Measurements from ENCODE around the gene ATG9B. TPM values are rescaled to one million over a fixed set of nuclear protein-coding genes. Genes with fewer than 3 reads are reported as not detected.

The ATG9B gene
- total and polyA plus RNA-seq, 2 of the 13 experiments (the other 11 are each of a cell fraction or from before 2014, with no cell fraction given): 0.24 TPM; not detected in 1

- Histone ChIP-seq H2AFZ (ENCODE audit: low read length) (no peak overlapping the region), H3K9ac (ENCODE audit: insufficient read depth, low read depth, low read length) (no peak overlapping the region), H3K79me2 (ENCODE audit: insufficient read depth, low read length) (no peaks in the 10 kb centered on the region), H3K4me2 (ENCODE audit: low read depth, low read length) (no peak overlapping the region), H3K27me3 (ENCODE audit: control insufficient read depth in 1 of 2, insufficient read depth in 2 of 2, low read length in 2 of 2) (no peaks in the 10 kb centered on the region), H3K27ac (ENCODE audit: extremely low read length, insufficient read depth, low read length) (no peak overlapping the region), H3K36me3 (replicated peaks in 1 of 2; ENCODE audit: control insufficient read depth in 1 of 2, insufficient read depth in 2 of 2, low read length in 2 of 2) (peaks cover 22 to 80% of the 10 kb centered on the region in 2 experiments), H3K4me3 (replicated peaks in 1 of 3; ENCODE audit: insufficient read depth in 1 of 3, low read depth in 2 of 3, low read length in 3 of 3) (no peak overlapping the region), H3K9me3 (ENCODE audit: low read length) (no peaks in the 10 kb centered on the region), H3K4me1 (ENCODE audit: insufficient read depth, low read length) (0 out of 2 replicates have a peak, but pooled peaks cover under 1% of the 10 kb centered on the region), H4K20me1 (ENCODE audit: insufficient read depth, low read length) (no peaks in the 10 kb centered on the region)
- 90% methylated on average over 2 of the region's 15 CpGs for WGBS (ENCODE audit: low lambda C conversion rate)
- FAIRE-seq (no peak), DNase-seq (ENCODE audit: low spot score) (no peak), ATAC-seq (no peak)
- ChIA-PET POLR2A (interaction anchor here (2.2 kb wide), 1 partner anchor 10 kb away, joined by 7 read pairs; the partner anchor contains the start of gene FASTK), CTCF (ENCODE audit: low intra/inter-chr PET ratio, low total read pairs) (no interaction called here)
- intact Hi-C loops (cut with micrococcal nuclease; ENCODE audit: unreplicated experiment): no loop called here
- TF ChIP-seq, protein P1, sequence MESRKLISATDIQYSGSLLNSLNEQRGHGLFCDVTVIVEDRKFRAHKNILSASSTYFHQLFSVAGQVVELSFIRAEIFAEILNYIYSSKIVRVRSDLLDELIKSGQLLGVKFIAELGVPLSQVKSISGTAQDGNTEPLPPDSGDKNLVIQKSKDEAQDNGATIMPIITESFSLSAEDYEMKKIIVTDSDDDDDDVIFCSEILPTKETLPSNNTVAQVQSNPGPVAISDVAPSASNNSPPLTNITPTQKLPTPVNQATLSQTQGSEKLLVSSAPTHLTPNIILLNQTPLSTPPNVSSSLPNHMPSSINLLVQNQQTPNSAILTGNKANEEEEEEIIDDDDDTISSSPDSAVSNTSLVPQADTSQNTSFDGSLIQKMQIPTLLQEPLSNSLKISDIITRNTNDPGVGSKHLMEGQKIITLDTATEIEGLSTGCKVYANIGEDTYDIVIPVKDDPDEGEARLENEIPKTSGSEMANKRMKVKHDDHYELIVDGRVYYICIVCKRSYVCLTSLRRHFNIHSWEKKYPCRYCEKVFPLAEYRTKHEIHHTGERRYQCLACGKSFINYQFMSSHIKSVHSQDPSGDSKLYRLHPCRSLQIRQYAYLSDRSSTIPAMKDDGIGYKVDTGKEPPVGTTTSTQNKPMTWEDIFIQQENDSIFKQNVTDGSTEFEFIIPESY (CRISPR knock-in tag; IDR thresholded peaks at IDR 0.05): no peak
- TF ChIP-seq LCORL (IDR thresholded peaks at IDR 0.05): no peak
- TF ChIP-seq LCORL (CRISPR knock-in tag; IDR thresholded peaks at IDR 0.05): no peak
- no TSS peak for BruUV-seq (replicated peaks)
- in situ Hi-C loops (cut with HindIII; ENCODE audit: extremely low pct_ligation_motif_present, low pct_unique_long_range_greater_than_20kb): no loop called here
These were observed 46.3 kb upstream of the ATG9B start for GRCh38 chr7:151070574-151070960.

DNA sequence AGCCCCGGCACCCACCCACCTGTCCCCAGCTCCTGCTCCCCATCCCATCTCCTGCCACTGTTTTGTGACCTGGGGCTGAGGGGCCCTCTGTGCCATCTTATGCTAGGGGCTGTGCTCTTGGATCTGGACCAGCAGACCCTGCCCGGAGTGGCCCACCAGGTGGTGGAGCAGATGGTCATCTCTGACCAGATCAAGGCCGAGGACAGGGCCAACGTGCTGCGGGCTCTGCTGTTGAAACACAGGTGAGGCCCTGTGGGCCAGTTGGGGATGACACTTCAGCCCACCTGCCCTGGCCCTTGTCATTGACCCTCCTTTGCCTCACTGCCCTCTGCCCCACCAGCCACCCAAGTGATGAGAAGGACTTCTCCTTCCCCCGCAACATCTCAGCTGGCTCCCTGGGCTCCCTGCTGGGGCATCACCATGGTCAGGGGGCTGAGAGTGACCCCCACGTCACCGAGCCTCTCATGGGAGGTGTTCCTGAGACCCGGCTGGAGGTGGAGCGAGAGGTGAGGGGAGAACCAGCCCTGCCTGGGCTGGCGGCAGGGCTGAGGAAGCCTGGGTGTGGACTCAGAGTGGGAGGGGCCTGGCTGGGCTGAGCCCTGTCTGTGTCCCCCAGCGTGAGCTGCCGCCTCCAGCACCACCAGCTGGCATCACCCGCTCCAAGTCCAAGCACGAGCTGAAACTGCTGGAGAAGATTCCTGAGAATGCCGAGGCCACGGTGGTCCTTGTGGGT is 45.7 kb upstream of the ATG9B start:
- CTCF ChIA-PET (ENCODE audit: low intra/inter-chr PET ratio, low total read pairs): no interaction called here
- intact Hi-C loops (cut with micrococcal nuclease; ENCODE audit: unreplicated experiment): no loop called here
- no peak for DNase-seq (ENCODE audit: low spot score)

More for the DNA sequence above, 45.7 kb upstream of the ATG9B start:
- Histone ChIP-seq H3K27ac (ENCODE audit: extremely low read length, insufficient read depth, low read length) (no peak overlapping the region), H3K9me3 (ENCODE audit: low read length) (no peaks in the 10 kb centered on the region), H3K79me2 (ENCODE audit: insufficient read depth, low read length) (no peaks in the 10 kb centered on the region), H4K20me1 (ENCODE audit: insufficient read depth, low read length) (no peaks in the 10 kb centered on the region), H3K9ac (ENCODE audit: insufficient read depth, low read depth, low read length) (no peak overlapping the region), H3K4me2 (ENCODE audit: low read depth, low read length) (no peak overlapping the region), H3K4me1 (ENCODE audit: insufficient read depth, low read length) (peaks cover 6% of the 10 kb centered on the region; the same call in 1 of the 2 replicates), H3K36me3 (replicated peaks in 1 of 2; ENCODE audit: control insufficient read depth in 1 of 2, insufficient read depth in 2 of 2, low read length in 2 of 2) (peaks cover 24 to 80% of the 10 kb centered on the region in 2 experiments), H2AFZ (ENCODE audit: low read length) (no peak overlapping the region), H3K27me3 (ENCODE audit: control insufficient read depth in 1 of 2, insufficient read depth in 2 of 2, low read length in 2 of 2) (no peaks in the 10 kb centered on the region), H3K4me3 (replicated peaks in 1 of 3; ENCODE audit: insufficient read depth in 1 of 3, low read depth in 2 of 3, low read length in 3 of 3) (no peak overlapping the region)
- BruUV-seq (replicated peaks): no TSS peak
- in situ Hi-C loops (cut with HindIII; ENCODE audit: extremely low pct_ligation_motif_present, low pct_unique_long_range_greater_than_20kb): no loop called here
- ATAC-seq (no peak), FAIRE-seq (no peak)
- TF ChIP-seq MXI1 (IDR thresholded peaks at IDR 0.05; ENCODE audit: borderline replicate concordance, low read depth, low read length) (no peak), ZNF337 (CRISPR knock-in tag; IDR thresholded peaks at IDR 0.05; ENCODE audit: borderline replicate concordance, low read depth) (no peak), ZNF577 (CRISPR knock-in tag; IDR thresholded peaks at IDR 0.05; ENCODE audit: borderline replicate concordance, low read depth) (no peak), STAG1 (CRISPR knock-in tag; IDR thresholded peaks at IDR 0.05) (no peak), ZNF281 (CRISPR knock-in tag; IDR thresholded peaks at IDR 0.05; ENCODE audit: borderline replicate concordance) (no peak)
- 98% methylated on average over 7 of the region's 17 CpGs for WGBS (ENCODE audit: low lambda C conversion rate)
- POLR2A ChIA-PET: interaction anchor here (2.2 kb wide), 1 partner anchor 11 kb away, joined by 7 read pairs; the partner anchor contains the start of gene FASTK
